Measurements from ENCODE around the gene KCNC1.

- TF ChIP-seq EZH2 (IDR thresholded peaks at IDR 0.05; ENCODE audit: low read length, missing control alignments) = no peak
- TF ChIP-seq, protein P1, sequence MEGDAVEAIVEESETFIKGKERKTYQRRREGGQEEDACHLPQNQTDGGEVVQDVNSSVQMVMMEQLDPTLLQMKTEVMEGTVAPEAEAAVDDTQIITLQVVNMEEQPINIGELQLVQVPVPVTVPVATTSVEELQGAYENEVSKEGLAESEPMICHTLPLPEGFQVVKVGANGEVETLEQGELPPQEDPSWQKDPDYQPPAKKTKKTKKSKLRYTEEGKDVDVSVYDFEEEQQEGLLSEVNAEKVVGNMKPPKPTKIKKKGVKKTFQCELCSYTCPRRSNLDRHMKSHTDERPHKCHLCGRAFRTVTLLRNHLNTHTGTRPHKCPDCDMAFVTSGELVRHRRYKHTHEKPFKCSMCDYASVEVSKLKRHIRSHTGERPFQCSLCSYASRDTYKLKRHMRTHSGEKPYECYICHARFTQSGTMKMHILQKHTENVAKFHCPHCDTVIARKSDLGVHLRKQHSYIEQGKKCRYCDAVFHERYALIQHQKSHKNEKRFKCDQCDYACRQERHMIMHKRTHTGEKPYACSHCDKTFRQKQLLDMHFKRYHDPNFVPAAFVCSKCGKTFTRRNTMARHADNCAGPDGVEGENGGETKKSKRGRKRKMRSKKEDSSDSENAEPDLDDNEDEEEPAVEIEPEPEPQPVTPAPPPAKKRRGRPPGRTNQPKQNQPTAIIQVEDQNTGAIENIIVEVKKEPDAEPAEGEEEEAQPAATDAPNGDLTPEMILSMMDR (conservative IDR thresholded peaks at IDR 0.05 in 1 of 2, IDR thresholded peaks at IDR 0.05 in 1 of 2; ENCODE audit: low read depth in 1 of 2, low read length in 2 of 2) = no peak
Measured at GRCh38 chr11:17747131-17747955, 12.8 kb downstream of the KCNC1 start.
